Measurements from ENCODE around the gene PIAS1. TPM values are rescaled to one million over a fixed set of nuclear protein-coding genes. Genes with fewer than 3 reads are reported as not detected.

Gene PIAS1
- total RNA-seq, 1 donor from 2014 or later: 71.1 TPM

DNA sequence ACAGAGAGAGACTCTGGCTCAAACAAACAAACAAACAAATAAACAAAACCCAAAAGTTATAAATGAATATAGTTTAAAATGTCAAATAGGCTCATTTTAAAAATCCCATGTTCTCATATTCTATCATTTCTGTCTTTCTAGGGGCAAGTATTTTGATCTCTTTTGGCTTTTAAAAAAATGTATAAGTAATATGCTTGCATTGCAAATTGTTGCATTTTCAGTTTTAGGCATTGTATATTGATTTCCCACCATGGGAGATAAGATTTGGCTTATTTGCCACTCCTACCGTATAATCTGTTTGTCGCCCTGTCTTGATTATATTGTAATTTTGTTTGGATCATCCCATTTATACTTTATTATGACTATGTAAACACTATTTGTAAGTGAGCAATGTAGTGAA is 70.6 kb downstream of the PIAS1 start:
- no peak overlapping the region for H3K4me3 Mint-ChIP-seq
- H3K27me3 Mint-ChIP-seq (ENCODE audit: low read depth): no peaks in the 10 kb centered on the region
- H3K9me3 Mint-ChIP-seq: peaks cover 12% of the 10 kb centered on the region
- DNase-seq (ENCODE audit: low spot score in 2 of 2, unreplicated experiment in 2 of 2): no peak
- TF ChIP-seq, protein P1, sequence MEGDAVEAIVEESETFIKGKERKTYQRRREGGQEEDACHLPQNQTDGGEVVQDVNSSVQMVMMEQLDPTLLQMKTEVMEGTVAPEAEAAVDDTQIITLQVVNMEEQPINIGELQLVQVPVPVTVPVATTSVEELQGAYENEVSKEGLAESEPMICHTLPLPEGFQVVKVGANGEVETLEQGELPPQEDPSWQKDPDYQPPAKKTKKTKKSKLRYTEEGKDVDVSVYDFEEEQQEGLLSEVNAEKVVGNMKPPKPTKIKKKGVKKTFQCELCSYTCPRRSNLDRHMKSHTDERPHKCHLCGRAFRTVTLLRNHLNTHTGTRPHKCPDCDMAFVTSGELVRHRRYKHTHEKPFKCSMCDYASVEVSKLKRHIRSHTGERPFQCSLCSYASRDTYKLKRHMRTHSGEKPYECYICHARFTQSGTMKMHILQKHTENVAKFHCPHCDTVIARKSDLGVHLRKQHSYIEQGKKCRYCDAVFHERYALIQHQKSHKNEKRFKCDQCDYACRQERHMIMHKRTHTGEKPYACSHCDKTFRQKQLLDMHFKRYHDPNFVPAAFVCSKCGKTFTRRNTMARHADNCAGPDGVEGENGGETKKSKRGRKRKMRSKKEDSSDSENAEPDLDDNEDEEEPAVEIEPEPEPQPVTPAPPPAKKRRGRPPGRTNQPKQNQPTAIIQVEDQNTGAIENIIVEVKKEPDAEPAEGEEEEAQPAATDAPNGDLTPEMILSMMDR (IDR thresholded peaks at IDR 0.05; ENCODE audit: unreplicated experiment): no peak
- no peak overlapping the region for H3K27ac Mint-ChIP-seq
- peaks cover 34% of the 10 kb centered on the region for H3K36me3 Mint-ChIP-seq
- H3K4me1 Mint-ChIP-seq: no peaks in the 10 kb centered on the region

DNA sequence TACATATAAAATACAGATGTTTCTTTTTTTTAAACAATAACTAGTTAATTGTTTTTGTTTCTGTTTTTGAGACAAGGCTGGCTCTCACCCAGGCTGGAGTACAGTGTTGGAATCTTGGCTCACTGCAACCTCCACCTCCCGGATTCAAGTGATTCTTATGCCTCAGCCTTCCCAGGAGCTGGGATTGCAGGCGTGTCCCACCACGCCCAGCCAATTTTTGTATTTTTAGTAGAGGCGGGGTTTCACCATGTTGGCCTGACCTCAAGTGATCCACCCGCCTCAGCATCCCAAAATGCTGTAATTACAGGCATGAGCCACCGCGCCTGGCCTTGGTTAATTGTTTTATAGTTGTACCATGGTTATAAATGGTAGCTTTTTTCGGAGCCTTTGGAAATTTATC is 72.3 kb downstream of the PIAS1 start:
- Mint-ChIP-seq H3K36me3 (peaks cover 21% of the 10 kb centered on the region), H3K27ac (no peak overlapping the region), H3K4me3 (no peak overlapping the region), H3K27me3 (ENCODE audit: low read depth) (no peaks in the 10 kb centered on the region), H3K9me3 (peaks cover 8% of the 10 kb centered on the region), H3K4me1 (no peaks in the 10 kb centered on the region)
- TF ChIP-seq, protein P1 (IDR thresholded peaks at IDR 0.05; ENCODE audit: unreplicated experiment): no peak
- DNase-seq (ENCODE audit: low spot score in 2 of 2, unreplicated experiment in 2 of 2): no peak

DNA sequence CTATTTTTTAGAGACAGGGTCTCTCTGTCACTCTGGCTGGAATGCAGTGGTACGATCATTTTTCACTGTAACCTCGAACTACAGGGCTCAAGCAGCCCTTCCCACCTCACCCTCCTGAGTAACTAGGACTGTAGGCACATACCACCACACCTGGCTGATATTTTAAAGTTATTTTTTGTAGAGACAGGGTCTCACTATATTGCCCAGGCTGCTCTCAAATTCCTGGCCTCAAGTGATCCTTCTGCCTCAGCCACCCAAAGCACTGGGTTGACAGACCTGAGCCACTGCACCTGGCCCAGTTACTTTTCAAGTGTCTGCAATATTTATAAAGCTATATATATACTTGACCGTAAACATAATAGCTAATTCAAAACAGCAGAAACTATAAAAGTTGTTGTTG is 75.0 kb downstream of the PIAS1 start:
- Mint-ChIP-seq H3K4me3 (no peak overlapping the region), H3K27ac (no peak overlapping the region), H3K9me3 (peaks cover 6% of the 10 kb centered on the region), H3K4me1 (no peaks in the 10 kb centered on the region), H3K36me3 (peaks cover 15% of the 10 kb centered on the region), H3K27me3 (ENCODE audit: low read depth) (no peaks in the 10 kb centered on the region)
- TF ChIP-seq, protein P1 (IDR thresholded peaks at IDR 0.05; ENCODE audit: unreplicated experiment): no peak
- DNase-seq (ENCODE audit: low spot score in 2 of 2, unreplicated experiment in 2 of 2): no peak

DNA sequence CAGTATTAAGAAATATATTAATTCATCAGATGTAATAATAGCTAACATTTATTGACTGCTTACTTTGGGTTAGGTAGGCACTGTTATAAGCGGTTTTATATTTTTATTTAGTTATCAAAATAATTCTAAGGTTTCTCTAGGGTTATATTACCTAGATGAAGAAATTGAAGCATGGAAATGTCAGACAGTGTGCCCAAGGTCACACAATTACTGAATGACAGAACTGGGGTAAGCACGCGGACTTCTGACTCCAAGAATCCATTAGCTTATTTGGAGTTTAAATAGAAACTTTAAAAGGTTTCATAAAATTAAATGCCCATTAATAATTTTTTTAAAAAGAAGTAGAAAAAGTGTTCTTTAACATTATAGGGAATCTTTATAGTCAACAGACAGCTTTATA is 76.7 kb downstream of the PIAS1 start:
- no peak overlapping the region for H3K4me3 Mint-ChIP-seq
- TF ChIP-seq, protein P1 (IDR thresholded peaks at IDR 0.05; ENCODE audit: unreplicated experiment): no peak
- no peaks in the 10 kb centered on the region for H3K4me1 Mint-ChIP-seq
- DNase-seq (ENCODE audit: low spot score in 2 of 2, unreplicated experiment in 2 of 2): no peak
- no peaks in the 10 kb centered on the region for H3K27me3 Mint-ChIP-seq (ENCODE audit: low read depth)
- H3K9me3 Mint-ChIP-seq: peaks cover 4% of the 10 kb centered on the region
- H3K36me3 Mint-ChIP-seq: peaks cover 12% of the 10 kb centered on the region
- H3K27ac Mint-ChIP-seq: no peak overlapping the region

DNA sequence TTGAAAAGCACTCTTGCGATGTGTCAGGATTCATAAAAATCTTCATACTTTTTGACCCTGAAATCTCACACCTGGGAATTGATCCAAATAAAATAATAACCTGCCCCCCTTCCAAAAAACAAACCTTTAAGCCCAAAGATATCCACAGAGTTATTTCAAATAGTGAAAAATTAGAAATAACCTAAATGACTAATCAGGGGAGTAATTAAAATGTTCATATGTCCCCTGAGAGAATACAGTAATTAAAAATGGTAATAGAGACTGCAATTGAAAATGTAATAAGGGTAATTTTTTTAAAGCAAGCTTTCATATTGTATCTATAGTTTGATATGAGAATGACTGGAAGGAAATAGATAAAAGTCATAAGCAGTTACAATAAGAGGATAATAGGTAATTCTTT is 83.0 kb downstream of the PIAS1 start:
- DNase-seq (ENCODE audit: low spot score in 2 of 2, unreplicated experiment in 2 of 2): no peak
- Mint-ChIP-seq H3K36me3 (peaks cover 10% of the 10 kb centered on the region), H3K4me3 (no peak overlapping the region), H3K27ac (no peak overlapping the region), H3K9me3 (no peaks in the 10 kb centered on the region), H3K27me3 (ENCODE audit: low read depth) (no peaks in the 10 kb centered on the region), H3K4me1 (peaks cover 2% of the 10 kb centered on the region)
- TF ChIP-seq, protein P1 (IDR thresholded peaks at IDR 0.05; ENCODE audit: unreplicated experiment): no peak

DNA sequence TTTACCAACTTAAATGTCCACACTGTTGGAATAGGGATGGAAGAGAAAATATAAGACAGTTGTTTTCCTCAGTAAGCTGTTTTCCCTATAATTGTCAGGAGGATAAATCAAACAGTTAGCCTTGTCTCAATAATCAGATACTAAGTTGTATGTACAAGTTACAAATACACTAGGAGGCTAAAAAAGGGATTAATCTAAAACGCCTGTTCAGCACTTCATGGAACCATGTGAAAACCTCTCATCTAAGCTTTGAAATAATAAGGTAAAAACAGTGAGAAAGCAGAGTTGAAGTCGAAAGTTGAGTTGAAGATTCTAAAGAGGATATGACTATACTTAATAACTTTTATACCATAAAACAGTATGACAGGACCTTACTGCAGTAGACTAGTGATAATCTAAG is 89.0 kb downstream of the PIAS1 start:
- TF ChIP-seq, protein P1 (IDR thresholded peaks at IDR 0.05; ENCODE audit: unreplicated experiment): no peak
- H3K27ac Mint-ChIP-seq: no peak overlapping the region
- no peaks in the 10 kb centered on the region for H3K9me3 Mint-ChIP-seq
- peaks cover 30% of the 10 kb centered on the region for H3K36me3 Mint-ChIP-seq
- peaks cover 4% of the 10 kb centered on the region for H3K4me1 Mint-ChIP-seq
- no peak for DNase-seq (ENCODE audit: low spot score in 2 of 2, unreplicated experiment in 2 of 2)
- no peaks in the 10 kb centered on the region for H3K27me3 Mint-ChIP-seq (ENCODE audit: low read depth)
- H3K4me3 Mint-ChIP-seq: no peak overlapping the region

Measured in mesothelial cell of epicardium (in vitro differentiated cells).